Measurements from ENCODE around the gene GOSR2.

GOSR2 gene

DNA sequence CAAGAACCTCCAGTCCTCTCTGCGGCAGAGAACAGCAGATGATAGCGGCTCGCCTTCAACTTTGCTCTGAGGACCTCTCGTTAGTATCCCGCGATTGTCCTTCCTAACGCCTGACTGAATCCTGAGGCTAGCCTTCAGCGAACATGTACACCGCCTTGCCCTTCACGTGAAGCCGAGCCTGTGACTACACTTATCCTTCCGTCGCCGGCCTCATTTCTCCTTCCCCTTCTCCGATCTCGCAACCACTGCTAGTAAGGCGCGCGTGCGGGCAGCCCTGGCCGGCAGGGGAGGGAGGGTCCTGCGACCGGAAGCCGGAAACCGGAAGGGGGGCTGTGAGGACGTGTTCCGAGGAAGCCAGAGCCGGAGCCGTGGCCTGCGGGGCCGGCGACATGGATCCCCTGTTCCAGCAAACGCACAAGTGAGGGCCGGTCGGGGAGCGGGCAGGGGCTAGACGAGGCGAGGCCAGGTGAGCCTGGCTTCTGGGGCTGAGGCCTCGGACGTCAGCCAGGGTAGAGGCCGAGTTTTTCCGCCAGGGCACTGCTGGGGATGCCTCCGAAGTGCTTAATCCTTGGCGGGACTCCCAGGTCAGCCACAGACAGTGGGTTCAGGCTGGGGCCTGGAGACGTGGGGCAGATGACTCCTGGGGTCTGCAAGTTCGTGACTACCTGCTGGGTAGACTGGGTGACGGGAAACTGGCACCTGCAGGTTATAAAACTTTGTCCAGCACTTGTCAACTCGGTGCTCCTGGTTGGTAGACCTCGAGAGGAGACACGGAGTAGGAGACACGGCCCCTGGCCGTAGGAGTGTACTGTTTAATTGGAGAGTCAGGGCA is at the start of gene GOSR2:
Gene GOSR2, plus strand, starts transcription at position 357 of the 832 bp plus-strand sequence. Its CDS starts 33 bp downstream, at position 390.
- peak within 1 kb of the TSS; percentile 94 for H3K4me3 ChIP-seq (ENCODE audit: low read depth, low read length)

DNA sequence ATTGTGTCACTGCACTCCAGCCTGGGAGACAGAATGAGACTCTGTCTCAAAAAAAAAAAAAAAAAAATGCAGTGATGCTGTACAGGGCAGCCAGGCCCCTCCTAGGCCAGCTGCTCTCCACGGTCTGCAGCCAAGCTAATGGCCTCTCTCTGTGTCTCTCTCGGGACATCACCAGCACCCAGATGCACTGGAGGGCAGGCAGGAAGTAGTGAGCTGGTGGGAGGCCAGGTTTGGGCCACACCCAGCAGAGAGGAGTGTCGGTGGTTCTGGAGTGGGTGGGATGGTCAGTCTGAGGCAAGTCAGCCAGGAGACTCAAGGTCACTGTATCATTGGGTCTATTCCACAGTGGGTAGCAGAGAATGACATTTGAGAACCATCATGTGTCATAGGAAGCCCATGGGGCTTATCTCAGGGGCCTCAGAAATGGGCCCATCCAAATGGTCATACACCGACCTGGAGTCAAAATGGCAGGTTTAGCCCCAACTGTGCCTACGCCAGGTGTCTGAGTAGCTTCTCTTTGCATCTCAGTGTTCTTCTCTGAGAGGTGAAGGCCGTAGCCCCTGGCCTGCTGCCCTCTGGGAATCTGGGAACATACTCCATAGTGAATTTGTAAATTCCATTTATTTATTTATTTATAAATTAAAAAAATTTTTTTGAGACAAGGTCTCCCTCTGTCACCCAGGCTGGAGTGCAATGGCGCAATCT is 48.9 kb upstream of the GOSR2 start:
- no peak overlapping the region for H3K4me3 ChIP-seq (ENCODE audit: low read depth, low read length)

DNA sequence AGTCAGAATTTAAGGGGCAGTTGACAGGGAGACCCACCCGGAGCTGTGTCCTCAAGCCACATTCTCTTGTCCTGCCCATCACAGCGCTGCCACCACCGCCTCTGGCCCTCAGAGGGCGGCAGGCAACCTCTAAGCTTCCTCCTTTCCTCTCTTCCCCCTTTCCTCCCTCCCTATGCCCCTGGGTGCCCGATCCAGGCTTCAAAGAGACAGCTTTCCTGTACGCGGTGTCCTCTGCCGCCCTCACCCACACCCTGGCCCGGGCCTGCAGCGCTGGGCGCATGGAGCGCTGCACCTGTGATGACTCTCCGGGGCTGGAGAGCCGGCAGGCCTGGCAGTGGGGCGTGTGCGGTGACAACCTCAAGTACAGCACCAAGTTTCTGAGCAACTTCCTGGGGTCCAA is 48.1 kb upstream of the GOSR2 start:
- no peak overlapping the region for H3K4me3 ChIP-seq (ENCODE audit: low read depth, low read length)

DNA sequence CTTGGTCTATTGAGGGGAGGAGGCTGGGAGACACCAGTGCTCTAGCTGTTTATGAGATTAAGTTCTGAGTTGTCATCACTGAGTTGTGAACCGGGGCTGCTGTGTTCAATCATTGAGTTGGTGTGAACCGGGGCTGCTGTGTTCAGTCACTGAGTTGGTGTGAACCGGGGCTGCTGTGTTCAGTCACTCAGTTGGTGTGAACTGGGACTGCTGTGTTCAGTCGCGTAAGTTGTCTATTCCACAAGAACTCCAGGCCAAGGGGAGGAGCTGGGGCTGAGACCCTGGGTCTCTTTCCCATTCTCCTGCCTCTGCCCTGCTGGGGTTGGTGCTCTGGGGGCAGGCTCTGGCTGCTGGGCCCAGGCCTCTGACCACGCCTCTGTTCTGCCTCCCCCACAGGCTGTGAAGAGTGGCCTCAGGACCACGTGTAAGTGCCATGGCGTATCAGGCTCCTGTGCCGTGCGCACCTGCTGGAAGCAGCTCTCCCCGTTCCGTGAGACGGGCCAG is 47.1 kb upstream of the GOSR2 start:
- no peak overlapping the region for H3K4me3 ChIP-seq (ENCODE audit: low read depth, low read length)

DNA sequence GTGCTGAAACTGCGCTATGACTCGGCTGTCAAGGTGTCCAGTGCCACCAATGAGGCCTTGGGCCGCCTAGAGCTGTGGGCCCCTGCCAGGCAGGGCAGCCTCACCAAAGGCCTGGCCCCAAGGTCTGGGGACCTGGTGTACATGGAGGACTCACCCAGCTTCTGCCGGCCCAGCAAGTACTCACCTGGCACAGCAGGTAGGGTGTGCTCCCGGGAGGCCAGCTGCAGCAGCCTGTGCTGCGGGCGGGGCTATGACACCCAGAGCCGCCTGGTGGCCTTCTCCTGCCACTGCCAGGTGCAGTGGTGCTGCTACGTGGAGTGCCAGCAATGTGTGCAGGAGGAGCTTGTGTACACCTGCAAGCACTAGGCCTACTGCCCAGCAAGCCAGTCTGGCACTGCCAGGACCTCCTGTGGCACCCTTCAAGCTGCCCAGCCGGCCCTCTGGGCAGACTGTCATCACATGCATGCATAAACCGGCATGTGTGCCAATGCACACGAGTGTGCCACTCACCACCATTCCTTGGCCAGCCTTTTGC is 46.5 kb upstream of the GOSR2 start:
- no peak overlapping the region for H3K4me3 ChIP-seq (ENCODE audit: low read depth, low read length)

DNA sequence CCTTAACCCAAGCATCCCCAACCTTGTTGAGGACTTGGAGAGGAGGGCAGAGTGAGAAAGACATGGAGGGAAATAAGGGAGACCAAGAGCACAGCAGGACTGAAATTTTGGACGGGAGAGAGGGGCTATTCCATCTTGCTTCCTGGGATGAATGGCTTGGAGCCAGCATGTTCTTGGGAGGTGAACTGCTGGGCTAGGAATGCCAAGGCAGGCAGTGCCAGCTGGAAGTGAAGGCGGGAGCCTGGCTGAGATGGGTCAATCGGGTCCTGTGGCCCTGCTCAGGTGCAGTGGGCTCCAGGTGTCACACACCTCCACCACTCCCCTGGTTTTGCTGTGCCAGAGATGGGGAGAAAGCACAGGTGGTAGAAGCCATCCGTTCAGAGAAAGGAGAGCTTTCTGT is 46.0 kb upstream of the GOSR2 start:
- H3K4me3 ChIP-seq (ENCODE audit: low read depth, low read length): no peak overlapping the region

DNA sequence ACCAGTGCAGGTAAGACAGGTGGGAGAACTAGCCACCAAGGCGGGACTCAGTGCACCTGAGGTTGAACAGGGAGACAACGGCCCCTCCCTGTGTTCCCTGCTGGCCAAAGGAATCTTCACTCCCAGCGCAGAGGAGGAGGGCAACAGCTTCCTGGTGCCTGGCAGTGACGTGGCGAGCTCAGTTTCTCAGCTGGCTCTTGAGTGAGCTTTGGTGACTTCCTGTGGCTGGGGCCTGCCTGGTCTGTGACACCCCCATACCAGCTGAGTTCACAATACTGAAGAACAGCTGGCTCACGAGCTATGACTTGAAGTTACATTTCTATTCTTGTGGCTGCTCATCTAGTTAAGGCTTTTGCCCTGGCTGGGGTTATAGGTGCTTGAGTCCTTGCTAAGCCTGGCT is 45.5 kb upstream of the GOSR2 start:
- H3K4me3 ChIP-seq (ENCODE audit: low read depth, low read length): no peak overlapping the region

DNA sequence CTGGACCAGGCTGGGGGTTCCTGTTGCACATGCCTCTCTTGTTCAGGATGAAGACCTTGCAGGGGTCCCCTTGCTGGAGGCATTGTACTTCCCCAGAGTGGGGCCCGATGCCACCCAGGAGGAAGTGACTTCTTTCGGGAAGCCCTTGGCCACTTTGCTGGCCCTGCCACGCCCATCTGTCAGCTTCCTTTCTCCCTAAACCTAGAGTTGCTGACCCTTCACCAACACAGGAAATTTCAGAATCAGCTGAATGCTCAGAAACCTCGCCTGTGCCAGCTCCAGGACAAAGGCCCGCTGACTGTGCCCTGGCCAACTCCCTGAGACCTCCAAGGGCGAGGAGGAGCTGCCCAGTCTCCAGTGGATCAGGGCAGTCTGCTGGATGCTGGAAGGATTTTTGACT is 44.9 kb upstream of the GOSR2 start:
- no peak overlapping the region for H3K4me3 ChIP-seq (ENCODE audit: low read depth, low read length)

DNA sequence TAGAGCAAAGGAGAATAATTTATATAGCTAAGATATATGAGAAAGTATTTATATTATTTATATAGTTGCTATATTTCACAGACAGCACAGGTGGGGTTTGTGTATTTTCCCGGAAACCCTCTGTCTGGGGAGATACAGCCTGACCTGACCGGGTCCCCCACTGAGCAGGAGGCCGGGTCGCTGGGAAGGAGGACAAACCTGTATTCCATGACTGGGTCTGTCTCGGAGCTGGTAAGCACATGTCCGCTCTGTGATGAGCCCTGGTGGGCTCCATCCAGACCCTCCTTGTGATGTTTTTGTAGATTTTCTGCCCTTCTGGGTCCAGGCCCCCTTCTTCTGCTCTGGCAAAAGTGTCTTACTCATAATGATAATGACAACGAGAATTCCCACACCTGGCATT is 43.9 kb upstream of the GOSR2 start:
- H3K4me3 ChIP-seq (ENCODE audit: low read depth, low read length): no peak overlapping the region

DNA sequence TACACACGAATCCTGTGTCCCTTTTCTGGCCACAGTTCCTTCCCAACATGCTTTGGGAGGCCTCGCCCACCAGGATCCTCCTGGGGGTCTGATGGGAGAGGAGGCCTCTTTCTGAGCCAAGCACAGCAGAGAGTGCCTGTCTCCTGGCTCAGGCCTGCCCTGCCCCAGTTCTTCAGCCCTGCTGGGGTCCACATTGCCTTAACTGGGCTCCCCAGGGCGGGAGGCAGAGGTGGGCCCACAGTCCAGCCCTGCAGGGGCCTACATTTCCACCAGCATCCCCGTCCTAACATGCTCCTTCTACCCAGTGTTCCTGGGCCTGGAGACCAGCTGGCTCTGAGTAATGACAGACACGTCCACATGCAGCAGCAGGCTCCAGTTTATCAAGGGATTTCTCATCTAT is 41.9 kb upstream of the GOSR2 start:
- no peak overlapping the region for H3K4me3 ChIP-seq (ENCODE audit: low read depth, low read length)

DNA sequence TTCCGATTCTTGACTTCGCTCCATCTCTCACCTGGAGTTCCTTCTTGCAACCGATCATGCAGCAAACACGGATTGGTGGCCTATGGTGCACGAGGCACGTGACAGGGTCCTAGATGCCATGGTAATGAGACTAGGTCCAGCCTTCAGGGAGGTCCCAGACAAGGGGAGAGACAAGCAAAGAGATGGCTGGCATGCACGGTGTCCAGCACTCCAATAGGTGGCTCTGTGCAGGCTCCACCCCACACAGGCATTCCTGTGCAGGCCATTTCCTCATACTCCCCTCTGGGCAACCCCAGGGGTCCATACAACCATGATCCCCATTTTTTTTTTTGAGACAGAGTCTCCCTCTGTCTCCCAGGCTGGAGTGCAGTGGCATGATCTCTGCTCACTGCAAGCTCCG is 40.3 kb upstream of the GOSR2 start:
- H3K4me3 ChIP-seq (ENCODE audit: low read depth, low read length): no peak overlapping the region

DNA sequence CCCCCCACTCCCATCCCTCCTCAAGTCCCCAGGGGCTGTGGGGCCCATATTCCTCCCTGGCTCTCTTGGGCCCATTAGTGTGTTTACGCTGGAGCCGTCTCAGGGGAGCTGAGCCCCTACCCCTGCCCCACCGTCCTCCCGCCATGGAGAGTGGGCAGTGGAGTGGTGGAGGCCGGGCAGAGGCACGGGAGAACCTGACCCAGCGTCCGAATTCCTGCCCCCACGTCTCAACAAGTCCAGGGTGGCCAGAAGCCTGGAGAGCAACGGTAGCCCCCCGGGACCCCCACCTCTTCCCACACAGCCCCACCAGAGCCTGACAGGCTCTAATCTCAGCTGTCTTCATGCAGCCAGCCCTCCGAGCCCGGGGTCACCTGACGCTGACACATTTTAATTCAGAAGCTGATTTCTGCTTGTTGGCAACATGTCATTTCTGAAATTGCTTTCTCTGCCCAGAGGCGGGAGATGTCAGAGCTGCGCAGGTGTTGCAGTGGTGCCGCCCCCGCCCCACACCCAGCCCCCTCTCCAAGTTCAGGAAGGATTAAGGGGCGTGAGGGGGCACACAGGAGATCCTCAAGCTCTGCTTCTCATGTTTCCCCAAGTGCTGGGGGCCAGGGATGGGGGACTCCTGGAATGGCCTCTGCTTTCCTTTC is 39.0 kb upstream of the GOSR2 start:
- no peak overlapping the region for H3K4me3 ChIP-seq (ENCODE audit: low read depth, low read length)

DNA sequence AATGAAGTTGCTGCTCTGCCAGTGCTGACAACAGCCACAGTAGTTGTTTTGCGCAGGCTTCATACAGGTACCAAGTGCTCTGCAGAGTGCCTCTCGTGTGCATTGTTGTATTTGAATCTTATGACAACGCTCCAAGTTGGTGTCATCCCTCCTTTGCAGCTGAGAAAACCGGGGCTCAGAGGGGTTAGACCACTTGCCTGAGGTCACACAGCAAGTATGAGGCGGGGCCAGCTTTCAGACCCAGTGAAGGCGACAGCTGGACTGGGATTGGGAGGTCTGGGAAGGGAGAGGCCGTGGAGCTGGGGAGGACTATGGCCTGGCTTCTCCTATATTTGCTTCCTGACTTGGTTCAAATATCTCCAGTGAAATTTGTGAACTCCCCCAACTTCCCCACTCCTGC is 38.4 kb upstream of the GOSR2 start:
- H3K4me3 ChIP-seq (ENCODE audit: low read depth, low read length): no peak overlapping the region

DNA sequence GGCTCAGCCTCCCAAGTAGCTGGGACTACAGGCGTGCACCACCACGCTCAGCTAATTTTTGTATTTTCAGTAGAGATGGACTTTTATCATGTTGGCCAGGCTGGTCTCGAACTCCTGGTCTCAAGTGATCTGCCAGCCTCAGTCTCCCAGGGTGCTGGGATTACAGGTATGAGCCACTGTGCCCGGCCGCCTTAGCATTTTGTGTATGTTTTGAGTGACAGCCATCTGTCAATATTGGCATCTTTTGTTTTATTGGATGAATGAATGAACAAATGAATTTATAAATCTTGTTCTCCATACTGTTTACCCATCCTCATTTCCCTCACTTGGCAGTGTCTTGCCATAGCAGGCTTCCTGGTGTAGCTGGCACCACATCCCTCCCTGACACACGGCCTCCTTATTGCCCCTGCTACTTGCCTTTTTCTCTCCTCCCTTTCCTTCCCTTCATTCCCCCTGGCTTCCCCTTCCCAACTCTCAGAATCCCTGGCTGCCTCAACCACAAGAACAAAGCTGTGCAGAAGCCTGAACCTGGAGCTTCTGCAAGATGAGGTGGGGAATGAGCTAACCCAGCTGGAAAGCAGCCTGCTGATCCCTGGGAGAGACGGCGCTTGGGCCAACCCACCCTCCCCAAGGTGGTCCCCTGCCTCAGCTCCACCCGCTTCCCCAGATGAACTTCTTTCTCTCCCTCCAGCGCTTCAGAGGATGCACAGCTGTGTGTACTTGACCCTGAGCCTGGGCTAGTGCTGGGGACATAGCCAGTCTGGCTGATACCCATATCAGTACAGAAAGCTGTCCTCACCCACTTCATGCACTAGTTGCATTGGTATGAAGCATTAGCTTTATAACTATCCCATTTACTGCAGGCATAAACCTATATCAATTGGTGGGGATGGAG is 37.3 kb upstream of the GOSR2 start:
- no peak overlapping the region for H3K4me3 ChIP-seq (ENCODE audit: low read depth, low read length)

DNA sequence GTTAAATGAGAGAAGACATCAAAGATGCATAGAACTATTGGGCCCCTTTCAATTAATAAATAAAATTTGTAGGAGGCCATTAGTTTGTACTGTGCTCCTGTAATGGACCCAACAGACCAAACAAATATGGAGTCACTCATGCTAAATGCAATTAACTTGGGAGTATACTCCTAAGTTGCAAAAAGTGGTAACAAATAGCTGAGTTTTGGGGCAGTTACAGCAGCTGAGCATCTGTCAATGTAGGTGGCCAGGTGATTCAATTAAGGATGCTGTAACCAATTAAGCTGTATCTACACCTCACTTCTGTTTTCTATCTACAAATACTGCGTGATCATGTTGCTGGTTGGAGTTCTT is 36.7 kb upstream of the GOSR2 start:
- no peak overlapping the region for H3K4me3 ChIP-seq (ENCODE audit: low read depth, low read length)

DNA sequence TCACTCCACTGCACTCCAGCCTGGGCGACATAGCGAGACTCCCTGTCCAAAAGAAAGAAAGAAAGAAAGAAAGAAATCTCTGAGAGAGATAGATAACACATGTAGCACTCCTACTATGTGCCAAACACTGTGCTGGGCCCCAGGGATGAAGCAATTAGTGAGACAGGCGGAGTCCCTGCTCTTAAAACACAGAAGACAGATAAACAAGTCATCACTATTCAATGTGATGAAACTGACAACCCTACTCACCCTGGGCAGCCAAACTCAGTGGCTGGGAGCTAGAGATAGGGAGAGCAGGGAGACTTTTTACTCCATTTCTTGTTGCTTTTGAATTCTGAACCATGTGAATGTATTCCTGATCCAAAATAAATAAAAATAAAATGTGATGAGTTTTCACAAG is 35.2 kb upstream of the GOSR2 start:
- H3K4me3 ChIP-seq (ENCODE audit: low read depth, low read length): no peak overlapping the region

DNA sequence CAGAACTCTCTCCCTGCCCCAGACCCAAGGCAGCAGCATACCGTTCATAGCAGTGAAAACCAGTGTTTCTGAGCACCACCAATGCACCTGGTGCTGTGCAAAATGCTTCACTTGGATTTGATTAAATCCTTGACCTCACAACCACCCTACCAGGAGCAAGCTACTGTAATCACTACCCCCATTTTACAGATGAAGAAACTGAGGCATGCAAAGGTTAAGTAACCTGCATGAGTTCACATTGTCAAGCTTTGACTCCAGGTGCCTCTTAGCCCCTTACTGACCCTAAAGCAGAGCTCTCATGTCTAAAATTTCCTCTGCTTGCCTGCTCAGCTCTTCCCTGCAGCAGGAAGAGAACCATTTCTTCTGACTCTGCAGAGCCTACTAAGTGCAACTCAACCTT is 34.2 kb upstream of the GOSR2 start:
- H3K4me3 ChIP-seq (ENCODE audit: low read depth, low read length): no peak overlapping the region

DNA sequence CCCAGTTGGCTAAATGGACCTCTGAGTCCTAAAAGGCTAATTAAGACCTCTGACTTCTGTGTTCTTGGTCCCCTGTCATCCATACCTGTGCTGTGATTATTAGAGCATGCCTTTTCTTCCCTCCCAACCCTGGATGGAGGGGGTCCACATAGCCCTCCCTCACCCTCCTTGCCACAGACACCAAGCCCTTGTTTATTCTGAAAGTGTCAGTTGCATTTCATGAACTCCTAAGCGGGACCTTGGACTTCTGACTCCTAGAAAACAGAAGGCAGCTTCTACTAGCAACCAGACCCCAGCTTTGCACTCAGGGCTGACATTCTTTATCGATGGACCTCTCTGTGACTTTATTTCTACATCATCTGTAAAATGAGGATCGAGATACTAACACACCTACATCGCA is 33.4 kb upstream of the GOSR2 start:
- H3K4me3 ChIP-seq (ENCODE audit: low read depth, low read length): no peak overlapping the region

DNA sequence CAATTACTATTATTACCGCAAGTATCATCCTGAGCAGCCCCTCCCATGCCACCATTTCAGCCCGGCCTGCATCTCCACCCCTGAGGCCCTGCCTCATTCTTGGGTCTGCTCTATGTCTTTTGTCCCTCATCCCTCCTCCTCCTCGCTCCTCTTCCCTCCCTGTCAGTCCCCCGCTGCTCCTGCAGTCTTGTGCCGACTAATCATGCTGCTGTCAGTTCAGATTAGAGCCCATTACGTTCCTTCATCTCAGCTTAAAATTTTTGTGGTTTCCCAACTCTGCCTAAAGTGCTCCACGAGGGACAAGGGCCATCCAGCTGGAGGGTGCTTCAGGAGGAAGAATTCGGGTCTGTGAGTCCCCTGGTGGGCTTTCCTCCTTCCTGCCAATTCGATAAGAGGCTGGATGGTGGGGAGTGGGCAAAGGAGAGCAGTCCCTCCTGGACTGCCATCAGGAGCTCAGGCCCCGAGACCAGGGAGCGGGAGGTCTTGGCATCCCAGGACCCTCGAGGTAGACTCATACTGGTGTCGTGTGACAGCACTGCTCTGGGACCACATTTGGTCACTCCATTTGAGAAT is 32.9 kb upstream of the GOSR2 start:
- no peak overlapping the region for H3K4me3 ChIP-seq (ENCODE audit: low read depth, low read length)

DNA sequence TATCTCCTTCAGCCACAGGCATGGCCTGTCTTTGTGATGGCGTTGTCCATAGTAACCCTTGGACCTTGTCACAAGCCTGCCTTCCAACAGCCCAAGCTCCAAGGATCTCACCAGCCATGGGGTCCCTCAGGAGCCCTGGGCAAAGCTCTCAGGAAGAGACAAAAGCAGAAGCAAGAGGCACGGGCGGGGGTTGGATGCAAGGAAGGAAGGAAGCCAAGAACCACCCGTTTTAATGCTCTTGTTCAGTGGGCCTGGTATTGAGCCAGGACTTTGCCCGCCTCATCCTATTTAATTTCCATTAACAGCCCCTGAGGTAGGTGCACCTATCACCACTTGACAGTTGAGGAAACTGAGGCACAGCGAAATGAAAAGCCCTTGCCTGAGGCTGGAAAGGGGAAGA is 32.3 kb upstream of the GOSR2 start:
- no peak overlapping the region for H3K4me3 ChIP-seq (ENCODE audit: low read depth, low read length)
